22Rv1 (cell line): Measurements from ENCODE around the gene EVI5L.

ENCODE experiments used
- H3K27ac ChIP-seq: fragments of 450-650 bp; 2 replicates; pipeline ENCODE4 v1.5.1; 2017
- ZFX ChIP-seq: fragments of 450-650 bp; IDR thresholded peaks from 2 replicates; pipeline ENCODE4 v1.6.1; 2017; ENCODE audit warnings: antibody characterized with exemption, borderline replicate concordance
- TF ChIP-seq, protein P1 (sequence below): fragments of 450-650 bp; IDR thresholded peaks from 2 replicates; pipeline ENCODE4 v1.5.1; 2017; ENCODE audit warnings: mild to moderate bottlenecking

EVI5L gene

DNA sequence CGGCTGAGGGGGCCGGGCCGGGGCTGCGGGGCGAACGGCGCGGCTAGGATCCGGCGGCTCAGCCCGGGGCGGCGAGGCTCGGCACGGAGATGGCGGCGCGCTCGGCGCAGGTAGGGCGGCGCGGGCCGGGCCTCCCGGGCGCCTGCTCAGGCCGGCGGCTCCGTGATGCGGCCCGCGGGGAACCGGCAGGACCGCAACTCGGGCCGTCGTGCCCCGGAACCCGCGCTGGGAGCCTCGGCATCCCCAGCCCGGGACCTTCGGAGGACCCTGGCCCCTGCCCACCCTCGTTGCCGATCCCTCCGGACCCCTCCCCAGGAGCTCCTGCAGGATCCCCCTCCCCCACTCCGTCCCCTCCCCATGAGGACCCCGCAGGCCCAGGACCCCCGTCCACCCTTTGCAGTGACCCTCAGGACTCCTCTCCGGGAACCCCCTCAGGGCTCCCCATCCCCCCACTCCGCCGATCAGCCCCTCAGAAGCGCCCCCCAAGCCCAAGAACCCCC is 304 bp downstream of the EVI5L start:
- no peak for TF ChIP-seq ZFX
- TF ChIP-seq, protein P1, sequence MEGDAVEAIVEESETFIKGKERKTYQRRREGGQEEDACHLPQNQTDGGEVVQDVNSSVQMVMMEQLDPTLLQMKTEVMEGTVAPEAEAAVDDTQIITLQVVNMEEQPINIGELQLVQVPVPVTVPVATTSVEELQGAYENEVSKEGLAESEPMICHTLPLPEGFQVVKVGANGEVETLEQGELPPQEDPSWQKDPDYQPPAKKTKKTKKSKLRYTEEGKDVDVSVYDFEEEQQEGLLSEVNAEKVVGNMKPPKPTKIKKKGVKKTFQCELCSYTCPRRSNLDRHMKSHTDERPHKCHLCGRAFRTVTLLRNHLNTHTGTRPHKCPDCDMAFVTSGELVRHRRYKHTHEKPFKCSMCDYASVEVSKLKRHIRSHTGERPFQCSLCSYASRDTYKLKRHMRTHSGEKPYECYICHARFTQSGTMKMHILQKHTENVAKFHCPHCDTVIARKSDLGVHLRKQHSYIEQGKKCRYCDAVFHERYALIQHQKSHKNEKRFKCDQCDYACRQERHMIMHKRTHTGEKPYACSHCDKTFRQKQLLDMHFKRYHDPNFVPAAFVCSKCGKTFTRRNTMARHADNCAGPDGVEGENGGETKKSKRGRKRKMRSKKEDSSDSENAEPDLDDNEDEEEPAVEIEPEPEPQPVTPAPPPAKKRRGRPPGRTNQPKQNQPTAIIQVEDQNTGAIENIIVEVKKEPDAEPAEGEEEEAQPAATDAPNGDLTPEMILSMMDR = no peak

GRCh38 chr19:7830823-7831222 is 805 bp downstream of the EVI5L start:
- H3K27ac ChIP-seq = no peak overlapping the region
- no peak for TF ChIP-seq ZFX
- TF ChIP-seq, protein P1 = no peak

More for the DNA sequence above, 304 bp downstream of the EVI5L start:
- H3K27ac ChIP-seq = peak overlapping the region; percentile 37; the same call in 1 of the 2 replicates

DNA sequence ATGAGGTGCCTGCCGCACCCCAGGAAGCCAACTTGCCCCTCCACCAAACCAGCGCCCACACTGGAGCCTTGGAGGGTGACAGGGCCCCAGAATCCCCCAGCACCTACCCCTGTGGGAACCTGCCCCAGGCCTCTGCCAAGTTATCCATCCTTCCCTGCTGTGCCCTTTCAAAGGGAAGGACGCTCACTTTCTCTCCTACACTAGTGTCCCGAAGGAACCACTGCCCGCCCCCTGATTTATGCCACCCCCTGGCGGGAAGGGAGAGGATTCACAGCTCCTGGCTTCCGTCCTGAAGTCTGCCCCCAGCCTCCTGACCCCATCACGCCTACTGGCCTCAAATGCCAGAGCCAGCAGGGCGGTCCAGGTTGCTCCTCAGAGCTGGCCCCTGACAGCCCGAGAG is 1.4 kb downstream of the EVI5L start:
- H3K27ac ChIP-seq = peak overlapping the region; percentile 60; the same call in 1 of the 2 replicates
- no peak for TF ChIP-seq ZFX
- TF ChIP-seq, protein P1 = peak; percentile 47

GRCh38 chr19:7832009-7832408 is 2.0 kb downstream of the EVI5L start:
- TF ChIP-seq, protein P1 = no peak
- TF ChIP-seq ZFX = no peak
- peak overlapping the region; percentile 60; the same call in 1 of the 2 replicates for H3K27ac ChIP-seq

GRCh38 chr19:7832781-7833180 is 2.8 kb downstream of the EVI5L start:
- peak overlapping the region; percentile 60 for H3K27ac ChIP-seq
- TF ChIP-seq, protein P1 = no peak
- no peak for TF ChIP-seq ZFX

GRCh38 chr19:7833225-7834099 is 3.4 kb downstream of the EVI5L start:
- no peak for TF ChIP-seq ZFX
- TF ChIP-seq, protein P1 = no peak
- H3K27ac ChIP-seq = peak overlapping the region; percentile 60

DNA sequence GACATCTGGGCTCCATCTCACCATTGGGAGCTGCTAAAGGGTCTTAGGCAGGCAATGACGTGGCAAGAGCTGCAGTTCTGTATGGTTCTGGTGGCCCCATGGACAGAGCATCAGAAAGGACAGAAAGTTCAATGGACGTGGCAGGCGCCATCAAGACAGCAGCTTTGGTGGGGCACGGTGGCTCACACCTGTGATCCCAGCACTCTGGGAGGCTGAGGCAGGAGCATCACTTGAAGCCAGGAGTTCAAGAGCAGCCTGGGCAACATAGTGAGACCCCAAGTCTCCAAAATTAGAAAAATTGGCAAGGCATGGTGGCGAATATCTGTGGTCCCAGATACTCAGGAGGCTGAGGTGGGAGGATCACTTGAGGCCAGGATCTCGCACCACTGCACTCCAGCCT is 9.5 kb downstream of the EVI5L start:
- TF ChIP-seq, protein P1 = no peak
- no peak for TF ChIP-seq ZFX

More for the DNA sequence above, 9.5 kb downstream of the EVI5L start:
- no peak overlapping the region for H3K27ac ChIP-seq
